Neutrophil (primary cell): ENCODE results near the gene PHF24.

Source experiments
- H3K27ac ChIP-seq: fragments of 200-600 bp; sonication (generic); 2 replicates; pipeline ENCODE4 v1.5.1; 2016; ENCODE audit warnings: mild to moderate bottlenecking, moderate library complexity
- H3K27me3 ChIP-seq: fragments of 200-600 bp; sonication (generic); 2 replicates; pipeline ENCODE4 v1.6.0; 2016; ENCODE audit warnings: mild to moderate bottlenecking
- H3K36me3 ChIP-seq: fragments of 200-600 bp; sonication (generic); 2 replicates; pipeline ENCODE4 v1.5.1; 2017
- H3K4me1 ChIP-seq, 2 experiments: fragments of 200-600 bp in 1 of 2; sonication (generic) in 1 of 2; 1 replicate in 1 of 2; 2 replicates in 1 of 2; pipeline versions ENCODE4 v1.5.1 to v1.6.1; 2013 to 2016; ENCODE audit warnings: low read depth in 1 of 2, low read length in 1 of 2, mild to moderate bottlenecking in 1 of 2, moderate library complexity in 1 of 2; ENCODE audit not compliant: control insufficient read depth in 1 of 2, insufficient read depth in 1 of 2
- H3K4me3 ChIP-seq, 2 experiments: fragments of 200-600 bp in 1 of 2; sonication (generic) in 1 of 2; 1 replicate in 1 of 2; 2 replicates in 1 of 2; pipeline ENCODE4 v1.5.1; 2013 to 2016; ENCODE audit warnings: low read depth in 1 of 2, low read length in 1 of 2, mild to moderate bottlenecking in 1 of 2, moderate library complexity in 1 of 2
- H3K9me3 ChIP-seq: fragments of 200-600 bp; sonication (generic); 2 replicates; pipeline ENCODE4 v1.5.1; 2016
- CTCF ChIP-seq: fragments of 200-600 bp; sonication (generic); IDR thresholded peaks from 2 replicates; pipeline ENCODE4 v1.5.1; 2016; ENCODE audit warnings: antibody characterized with exemption

PHF24 gene

GRCh38 chr9:34991607-34992375, 33.7 kb downstream of the PHF24 start:
- no peak for TF ChIP-seq CTCF
- Histone ChIP-seq H3K9me3 (no peaks in the 10 kb centered on the region), H3K4me3 (no peak overlapping the region), H3K27ac (no peak overlapping the region), H3K36me3 (no peaks in the 10 kb centered on the region), H3K4me1 (peaks cover 26 to 35% of the 10 kb centered on the region in 2 experiments), H3K27me3 (peaks cover 70% of the 10 kb centered on the region)

- H3K9me3 ChIP-seq = no peaks in the 10 kb centered on the region
- H3K4me1 ChIP-seq = peaks cover 20 to 28% of the 10 kb centered on the region in 2 experiments
- peaks cover 65% of the 10 kb centered on the region for H3K27me3 ChIP-seq
- H3K36me3 ChIP-seq = no peaks in the 10 kb centered on the region
- no peak overlapping the region for H3K27ac ChIP-seq
- TF ChIP-seq CTCF = no peak
- H3K4me3 ChIP-seq = no peak overlapping the region
Measured at GRCh38 chr9:34992376-34992951, 34.4 kb downstream of the PHF24 start.

GRCh38 chr9:34993502-34994259, 35.6 kb downstream of the PHF24 start:
- no peak for TF ChIP-seq CTCF
- Histone ChIP-seq H3K4me3 (no peak overlapping the region), H3K9me3 (no peaks in the 10 kb centered on the region), H3K4me1 (peaks cover 10 to 16% of the 10 kb centered on the region in 2 experiments), H3K27ac (no peak overlapping the region), H3K36me3 (no peaks in the 10 kb centered on the region), H3K27me3 (peaks cover 53% of the 10 kb centered on the region)

- Histone ChIP-seq H3K4me1 (peaks cover 4 to 9% of the 10 kb centered on the region in 2 experiments), H3K27ac (no peak overlapping the region), H3K27me3 (peaks cover 47% of the 10 kb centered on the region), H3K9me3 (no peaks in the 10 kb centered on the region), H3K4me3 (no peak overlapping the region), H3K36me3 (no peaks in the 10 kb centered on the region)
- peak; percentile 51 for TF ChIP-seq CTCF
Measured at GRCh38 chr9:34994260-34994899, 36.3 kb downstream of the PHF24 start.

GRCh38 chr9:34994900-34995669, 37.0 kb downstream of the PHF24 start:
- Histone ChIP-seq H3K36me3 (no peaks in the 10 kb centered on the region), H3K4me3 (no peak overlapping the region), H3K27ac (no peak overlapping the region), H3K9me3 (no peaks in the 10 kb centered on the region), H3K27me3 (peaks cover 40% of the 10 kb centered on the region), H3K4me1 (peaks cover 2 to 4% of the 10 kb centered on the region in 2 experiments)
- no peak for TF ChIP-seq CTCF
